AG04449 (cell line): Measurements from ENCODE around the gene PLAGL1.

Source experiments
- CTCF ChIA-PET: fragments of 350-600 bp; formaldehyde crosslinking; extraction: SDS; loops from one replicate; lab custom pipeline; 2021; ENCODE audit warnings: antibody characterized with exemption; lab: Yijun Ruan, JAX
- POLR2A ChIA-PET: fragments of 400-600, 350-600 bp; formaldehyde crosslinking; extraction: SDS; loops from one replicate; lab custom pipeline; 2020; ENCODE audit warnings: antibody characterized with exemption, inconsistent platforms; lab: Yijun Ruan, JAX
- DNase-seq: peaks from one replicate; pipeline ENCODE4 v3.0.0-alpha.2; 2010; ENCODE audit warnings: low read depth, low spot score
- H3K4me3 ChIP-seq: 2 replicates; pipeline ENCODE4 v1.5.1; 2011; ENCODE audit warnings: low read depth, mild to moderate bottlenecking, control low read depth, low read length
- CTCF ChIP-seq: IDR thresholded peaks from one replicate; pipeline ENCODE4 v1.5.1; 2011; ENCODE audit warnings: mild to moderate bottlenecking, moderate library complexity, low read length, control low read depth, inconsistent platforms; ENCODE audit not compliant: insufficient read depth; ENCODE audit errors: missing control alignments

Gene PLAGL1

GRCh38 chr6:143957679-143958274 is 50.3 kb downstream of the PLAGL1 start:
- ChIA-PET POLR2A (interaction anchor here (0.7 kb wide), 1 partner anchor 65 kb away, joined by 3 read pairs; no protein-coding TSS in a partner anchor), CTCF (interaction anchor here (1.2 to 1.6 kb wide), 2 partner anchors 18 to 56 kb away, joined by 3 to 8 read pairs; no protein-coding TSS in a partner anchor)
- DNase-seq = no peak
- no peak for TF ChIP-seq CTCF
- no peak overlapping the region for H3K4me3 ChIP-seq

DNA sequence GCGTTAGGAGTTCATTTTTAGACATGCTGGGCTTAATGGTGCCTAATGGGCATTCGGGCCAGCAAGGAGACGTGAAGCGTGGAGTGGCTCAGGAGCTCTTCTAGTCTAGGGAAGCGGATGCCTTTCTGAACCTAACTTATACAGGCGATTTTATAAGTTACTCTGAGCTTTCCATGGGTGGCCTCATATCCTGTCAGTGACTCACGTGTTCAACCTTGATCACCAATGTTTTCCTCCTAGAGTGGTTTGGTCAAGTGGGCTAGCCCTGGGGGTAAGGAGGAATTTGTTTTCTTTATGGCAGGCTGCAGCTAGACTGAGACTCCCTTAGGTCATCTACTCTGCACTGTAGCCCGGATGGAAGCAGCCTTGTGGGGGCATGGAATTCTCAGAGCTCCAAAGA is 52.1 kb downstream of the PLAGL1 start:
- ChIA-PET POLR2A (no interaction called here), CTCF (interaction anchor here (0.6 to 1.3 kb wide), 3 partner anchors 11 to 17 kb away, joined by 3 read pairs; no protein-coding TSS in a partner anchor)
- no peak for TF ChIP-seq CTCF
- no peak overlapping the region for H3K4me3 ChIP-seq
- no peak for DNase-seq

DNA sequence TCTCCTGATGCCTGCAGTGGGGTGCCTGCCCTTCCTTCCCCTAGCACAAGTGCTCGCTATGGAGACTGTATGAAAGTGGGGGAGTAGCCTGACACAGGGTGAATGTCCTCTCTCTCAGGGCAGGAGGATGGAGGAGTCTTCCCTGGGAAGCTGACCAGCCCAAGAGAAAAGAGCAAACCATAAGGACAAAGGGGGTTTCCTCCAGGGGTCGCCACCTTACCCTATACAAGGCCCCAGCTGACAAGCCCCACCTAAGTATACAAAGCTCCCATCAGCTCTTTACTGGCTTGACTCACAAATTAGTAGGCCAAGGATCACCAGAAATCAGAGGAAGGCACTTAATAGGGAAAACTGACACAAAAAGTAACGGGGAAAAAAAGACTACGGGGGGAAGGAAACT is 54.1 kb downstream of the PLAGL1 start:
- H3K4me3 ChIP-seq = no peak overlapping the region
- POLR2A ChIA-PET = no interaction called here
- DNase-seq = no peak
- no peak for TF ChIP-seq CTCF
- CTCF ChIA-PET = interaction anchor here (1.0 to 1.8 kb wide), 3 partner anchors 10 to 14 kb away, joined by 3 to 6 read pairs (median 5); no protein-coding TSS in a partner anchor

DNA sequence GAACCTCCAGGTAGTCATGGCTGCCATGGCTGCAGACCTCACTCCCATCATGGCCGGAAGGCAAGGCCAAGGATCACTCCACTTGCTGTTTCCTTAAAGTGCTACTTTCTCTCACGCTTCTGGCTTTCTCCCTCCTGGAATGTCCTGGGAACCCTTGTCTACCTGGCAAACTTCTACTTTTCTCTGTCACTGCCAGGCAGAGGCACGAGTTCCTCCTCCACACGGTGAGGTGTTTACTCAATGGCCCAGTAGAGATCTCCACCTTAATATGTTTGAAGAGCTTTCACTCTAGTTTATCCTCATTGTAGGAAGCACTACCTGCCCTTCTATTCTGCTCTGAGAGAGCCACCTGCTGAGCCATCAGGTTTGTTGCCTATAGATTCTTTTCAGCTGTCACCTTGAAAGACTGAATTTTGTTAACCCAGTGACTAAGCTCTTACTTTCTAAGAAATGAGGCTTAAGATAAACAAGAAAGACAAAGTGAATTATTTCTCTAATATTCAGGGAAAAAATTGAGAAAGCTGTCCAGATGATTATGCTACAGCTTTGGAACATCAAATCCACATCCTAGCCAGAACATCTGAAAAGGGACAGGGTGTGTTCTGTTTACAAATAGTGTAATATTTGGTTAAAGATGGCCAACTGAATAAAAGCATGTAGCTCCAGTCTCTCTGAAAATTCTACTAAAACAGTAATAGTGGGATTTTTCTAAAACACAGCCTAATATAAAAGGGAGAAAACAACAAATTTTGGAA is 54.9 kb downstream of the PLAGL1 start:
- TF ChIP-seq CTCF = no peak
- DNase-seq = no peak
- H3K4me3 ChIP-seq = no peak overlapping the region
- ChIA-PET POLR2A (no interaction called here), CTCF (interaction anchor here (0.9 to 1.8 kb wide), 4 partner anchors 9 to 1833 kb away, joined by 3 to 6 read pairs (median 4); no protein-coding TSS in a partner anchor)

DNA sequence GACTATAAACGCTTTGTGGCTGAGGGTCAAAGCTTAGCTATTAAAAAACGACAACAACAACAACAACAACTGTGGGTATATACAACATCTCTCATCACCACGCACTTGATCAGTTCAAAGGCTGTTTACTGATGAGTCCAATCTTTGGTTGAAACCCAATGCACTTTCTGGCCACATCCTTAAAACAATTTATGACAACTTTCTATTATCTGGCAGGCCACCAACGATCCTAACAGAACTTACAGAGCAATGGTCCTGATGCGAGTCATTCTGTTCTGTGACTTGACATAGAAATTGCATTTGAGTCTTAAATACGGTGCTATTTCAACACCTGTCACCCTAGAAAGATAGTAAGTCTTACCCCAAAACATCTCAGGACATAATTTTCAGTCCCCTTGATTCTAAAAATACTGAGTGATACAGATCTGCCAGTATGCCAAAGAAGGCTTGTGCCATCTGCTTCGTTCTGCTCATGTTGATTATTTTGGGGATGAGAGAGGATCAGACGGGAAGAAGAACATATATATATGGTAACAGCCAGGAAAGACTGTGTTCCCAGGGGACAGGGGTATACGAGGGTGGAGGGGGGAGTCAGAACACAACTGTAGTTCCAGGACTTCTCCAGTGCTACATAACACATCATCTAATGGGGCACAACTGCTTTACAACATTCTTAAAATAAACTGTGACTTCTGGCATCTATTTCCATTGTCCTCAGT is 55.8 kb downstream of the PLAGL1 start:
- ChIA-PET POLR2A (no interaction called here), CTCF (interaction anchor here (0.9 to 1.8 kb wide), 2 partner anchors 10 to 1834 kb away, joined by 4 to 6 read pairs; no protein-coding TSS in a partner anchor)
- no peak for DNase-seq
- TF ChIP-seq CTCF = no peak
- no peak overlapping the region for H3K4me3 ChIP-seq
